NCI-H345 (cell line): ENCODE measurements around the gene EFCAB3.
"Not testable (repeated sequence)": the region's sequence is repeated elsewhere in the genome, so short reads cannot be mapped to it uniquely, and the experiment has no call there.

Experiments used
- DNase-seq: peaks from one replicate; lab custom pipeline; 2025; lab: John Stamatoyannopoulos, UW

Gene EFCAB3

DNA sequence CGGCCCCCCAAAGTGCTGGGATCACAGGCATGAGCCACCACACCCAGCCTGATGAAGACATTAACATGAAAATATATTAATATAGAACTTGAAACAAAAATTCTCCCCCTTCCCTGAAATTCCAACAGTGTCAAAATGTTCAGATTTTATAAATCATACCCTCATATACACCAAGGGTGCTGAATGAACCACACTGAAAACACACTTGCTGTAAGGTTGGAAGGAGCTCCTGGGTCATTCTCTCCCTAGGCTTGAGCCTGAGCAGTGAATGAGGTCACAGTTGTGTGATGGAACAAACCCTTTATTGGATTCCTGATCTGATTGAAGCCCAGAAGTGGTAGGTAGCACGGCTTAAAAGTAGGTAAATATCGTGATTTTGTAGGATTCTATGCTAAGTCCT lies at the start of gene EFCAB3:
Gene EFCAB3, plus strand, starts transcription at position 301 of the 400 bp plus-strand sequence. CDS start 2,427 bp downstream, outside the sequence.
- DNase-seq, result no peak

DNA sequence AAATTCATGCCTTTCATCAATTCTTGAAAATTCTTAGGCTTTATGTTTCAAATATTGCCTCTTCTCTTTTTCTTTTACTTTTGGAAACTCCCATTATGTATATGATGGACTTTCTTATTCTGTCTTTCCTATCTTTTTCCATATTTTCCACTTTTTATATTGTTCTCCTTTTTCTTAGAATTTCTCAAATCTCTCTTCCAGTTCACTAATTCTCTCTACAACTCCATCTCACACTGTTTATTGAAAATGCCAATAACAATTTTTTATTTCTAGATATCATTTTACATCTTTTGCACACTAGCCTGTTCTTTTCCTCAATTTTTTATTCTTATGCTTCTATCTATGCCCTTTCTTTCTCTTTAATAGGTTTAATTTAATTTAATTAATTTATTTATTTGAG lies 43.8 kb upstream of the EFCAB3 start:
- DNase-seq, result no peak

DNA sequence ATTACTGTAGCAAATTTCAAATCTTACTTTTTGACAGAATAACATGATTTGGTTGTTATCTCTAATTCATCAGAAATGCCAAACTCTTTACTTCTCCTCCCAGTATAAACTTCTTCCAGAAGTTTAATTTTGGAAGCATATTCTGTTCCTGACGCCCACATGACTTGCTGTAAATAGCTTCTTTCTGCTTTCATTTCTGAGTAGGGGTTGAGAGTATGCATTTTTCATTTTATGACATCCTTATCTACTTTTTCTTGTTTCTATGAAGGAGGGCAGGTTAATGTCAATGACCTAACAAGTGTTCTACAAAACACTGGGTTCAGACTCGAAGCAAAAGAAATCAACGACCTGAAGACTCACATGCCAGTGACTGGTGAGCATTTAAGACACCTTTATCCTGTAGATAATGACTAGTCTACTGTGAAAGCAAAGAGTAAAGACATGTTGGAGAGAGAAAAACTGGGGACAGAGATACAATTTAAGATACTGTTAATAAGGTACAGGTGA lies 36.5 kb upstream of the EFCAB3 start:
- no peak for DNase-seq

DNA sequence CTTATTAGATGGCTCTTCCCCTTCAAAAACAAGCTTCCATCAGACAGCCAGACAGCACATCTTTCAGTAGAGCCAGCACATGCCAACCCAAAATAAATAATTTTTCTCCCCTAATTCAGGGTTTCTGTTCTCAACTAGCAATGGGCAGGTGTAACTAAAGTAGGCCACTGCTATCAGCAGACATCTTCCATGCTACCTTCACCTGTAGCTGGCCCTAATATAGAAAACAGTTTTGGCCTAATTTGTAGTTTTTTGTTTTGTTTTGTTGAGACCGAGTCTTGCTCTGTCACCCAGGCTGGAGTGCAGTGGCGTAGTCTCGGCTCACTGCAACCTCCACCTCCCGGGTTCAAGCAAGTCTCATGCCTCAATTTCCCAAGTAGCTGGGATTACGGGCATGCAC lies 29.2 kb upstream of the EFCAB3 start:
- no peak for DNase-seq

DNA sequence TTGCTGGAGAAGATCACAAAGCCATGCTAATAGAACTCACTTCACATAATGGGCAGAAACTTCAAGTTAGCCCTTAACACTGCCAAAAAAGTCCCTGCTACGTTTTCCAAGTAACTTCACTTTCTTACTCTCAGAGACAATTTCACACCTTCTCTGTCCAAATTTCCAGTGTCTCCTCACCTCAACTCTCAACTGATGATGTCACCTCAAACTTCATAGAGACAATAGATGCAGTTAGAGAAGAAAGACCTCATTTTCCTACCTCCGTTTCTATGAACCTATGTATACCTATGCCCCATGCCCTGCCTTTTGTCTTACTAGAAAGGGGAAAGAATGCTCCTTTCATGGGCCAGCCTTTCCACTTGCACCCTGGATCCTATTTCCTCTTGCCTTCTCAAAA lies 14.2 kb upstream of the EFCAB3 start:
- no peak for DNase-seq

DNA sequence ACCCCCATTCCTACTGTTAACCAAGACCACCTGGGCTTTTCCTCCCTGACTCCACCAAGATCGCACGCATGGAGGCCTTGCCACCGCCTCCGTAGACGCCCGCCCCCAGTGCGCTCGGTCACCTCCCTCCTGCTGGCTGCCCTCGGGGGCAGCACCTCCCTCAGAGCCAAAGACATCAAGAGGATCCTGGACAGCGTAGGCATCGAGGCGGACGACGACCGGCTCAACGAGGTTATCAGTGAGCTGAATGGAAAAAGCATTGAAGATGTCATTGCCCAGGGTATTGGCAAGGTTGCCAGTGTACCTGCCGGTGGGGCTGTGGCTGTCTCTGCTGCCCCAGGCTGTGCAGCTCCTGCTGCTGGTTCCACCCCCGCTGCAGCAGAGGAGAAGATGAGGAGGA lies 1.2 kb downstream of the EFCAB3 start:
- DNase-seq, result no peak

DNA sequence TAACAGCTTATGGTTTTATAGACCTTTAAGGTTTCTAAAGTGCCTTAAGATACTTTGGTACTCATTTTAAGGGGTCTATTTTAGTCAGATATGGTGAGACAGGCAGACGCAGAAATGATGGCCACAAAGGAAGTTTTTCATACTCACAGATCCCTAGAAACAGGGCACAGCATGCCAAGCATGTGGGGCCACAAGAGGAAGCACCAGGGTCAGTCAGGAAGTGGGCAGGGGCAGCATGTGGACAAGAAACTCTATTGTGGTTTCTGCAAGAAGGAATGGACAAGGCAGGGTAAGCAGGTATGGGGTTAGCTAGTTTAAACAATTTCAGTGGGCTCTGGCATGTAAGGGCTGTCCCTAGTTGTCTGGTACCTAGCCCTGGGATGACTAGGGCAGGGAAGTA lies 8.5 kb downstream of the EFCAB3 start:
- no peak for DNase-seq

DNA sequence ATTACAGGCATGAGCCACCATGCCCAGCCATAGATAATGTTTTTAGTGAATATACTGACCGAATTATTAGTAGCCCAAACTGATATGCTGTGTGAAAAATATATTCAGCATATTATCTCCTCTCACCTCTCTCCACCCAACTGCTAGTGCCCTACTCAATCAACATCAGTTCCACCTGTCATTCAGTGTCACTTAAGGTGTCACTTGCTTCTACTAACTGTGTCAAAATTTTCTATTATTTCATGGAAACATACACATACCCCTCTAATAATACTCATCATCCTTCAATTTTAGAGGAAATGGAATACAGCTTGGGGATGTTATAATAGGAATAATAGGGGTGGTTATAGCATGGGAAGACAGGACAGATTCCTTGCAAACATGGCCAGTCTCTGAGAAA lies 12.6 kb downstream of the EFCAB3 start:
- no peak for DNase-seq

DNA sequence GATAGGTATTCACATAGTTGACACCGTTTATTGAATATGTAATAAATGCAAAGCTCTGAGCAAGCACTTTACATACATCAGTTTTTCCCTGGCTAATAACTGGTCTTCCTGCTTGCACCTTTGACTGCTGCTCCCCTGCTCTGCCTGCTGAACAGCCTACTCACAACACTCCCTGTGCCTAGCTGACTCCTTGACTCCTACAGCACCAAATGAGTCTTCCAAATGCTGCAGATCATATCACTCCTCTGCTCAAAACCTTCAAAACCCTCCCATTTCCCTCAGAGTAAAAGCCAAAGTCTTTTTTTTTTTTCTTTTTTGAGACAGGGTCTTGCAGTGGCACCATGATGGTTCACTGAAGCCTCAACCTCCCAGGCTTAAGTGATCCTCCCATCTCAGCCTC lies 18.5 kb downstream of the EFCAB3 start:
- no peak for DNase-seq

DNA sequence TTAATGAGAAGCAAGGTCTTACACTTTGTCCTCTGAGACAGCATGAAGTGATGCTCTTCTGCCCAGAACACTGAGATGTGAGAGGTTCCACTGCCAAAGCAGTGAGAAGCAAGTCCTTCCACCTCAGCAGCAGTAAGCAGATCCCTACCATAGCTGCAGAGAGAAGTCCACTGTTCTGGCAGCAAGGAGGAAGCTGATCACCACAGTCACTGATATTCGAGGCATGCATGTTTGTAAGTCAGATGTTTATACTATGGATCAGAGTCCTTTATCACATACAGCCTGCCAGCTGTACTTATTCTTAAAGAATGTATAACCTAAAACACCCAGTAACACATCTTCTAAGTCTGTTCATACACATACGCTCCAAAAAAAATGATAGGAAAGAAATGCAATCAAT lies 25.1 kb downstream of the EFCAB3 start:
- no peak for DNase-seq

DNA sequence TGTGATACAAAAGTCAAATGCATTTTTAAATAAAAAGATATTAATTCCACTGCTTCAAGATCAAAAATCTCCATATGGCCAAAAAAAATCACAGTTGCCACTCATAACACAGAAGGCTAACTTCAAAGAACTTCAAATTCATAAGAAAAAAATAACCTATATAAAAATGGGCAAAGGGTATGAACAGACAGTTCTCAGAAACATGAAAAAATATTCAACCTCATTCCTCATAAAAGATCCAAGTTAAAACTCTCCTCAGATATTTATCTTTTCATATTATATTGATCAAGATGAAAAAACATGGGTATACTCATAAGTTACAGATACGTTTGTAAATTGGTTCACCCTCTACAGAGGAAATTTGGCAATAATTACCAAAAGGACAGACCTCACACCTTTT lies 32.7 kb downstream of the EFCAB3 start:
- not testable (repeated sequence) for DNase-seq

DNA sequence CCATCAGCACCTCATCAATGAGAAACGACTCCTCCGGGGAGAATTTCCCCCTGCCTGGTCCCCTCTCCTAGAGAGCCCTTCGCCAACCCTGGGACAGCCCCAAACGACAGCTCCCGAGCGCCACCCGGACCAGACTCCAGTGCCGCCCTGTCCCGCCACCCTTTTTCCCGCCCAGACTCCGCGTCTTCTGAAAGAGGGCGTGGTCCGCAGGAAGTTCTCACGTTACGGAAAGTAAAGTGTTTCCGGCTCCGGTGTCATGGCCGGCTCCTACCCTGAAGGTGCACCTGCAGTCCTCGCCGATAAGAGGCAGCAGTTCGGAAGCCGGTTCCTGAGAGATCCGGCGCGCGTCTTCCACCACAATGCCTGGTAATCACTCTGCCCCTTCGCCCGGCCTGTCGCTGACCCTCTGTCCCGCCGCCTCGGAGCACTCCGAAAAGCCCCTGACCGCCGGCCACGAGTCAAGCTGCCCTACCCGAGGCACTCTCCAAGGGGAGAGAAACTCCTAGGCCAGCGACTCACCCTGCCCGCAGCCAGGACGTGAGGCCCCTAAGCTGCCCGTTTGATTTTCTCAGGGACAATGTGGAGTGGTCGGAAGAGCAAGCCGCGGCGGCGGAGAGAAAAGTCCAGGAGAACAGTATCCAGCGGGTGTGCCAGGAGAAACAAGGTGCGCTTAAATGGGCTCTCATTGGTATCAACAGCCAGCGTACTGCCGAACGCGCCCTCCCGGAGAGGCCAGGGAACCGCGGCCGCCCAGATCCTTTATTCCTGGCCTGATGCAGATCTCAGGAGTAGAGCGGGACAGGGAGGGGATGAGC lies 43.5 kb downstream of the EFCAB3 start, which contains the start of gene METTL2A:
Gene METTL2A, plus strand, starts transcription at position 251 of the 815 bp plus-strand sequence. Its CDS starts 6 bp downstream, at position 257.
- peak; percentile 94 for DNase-seq

DNA sequence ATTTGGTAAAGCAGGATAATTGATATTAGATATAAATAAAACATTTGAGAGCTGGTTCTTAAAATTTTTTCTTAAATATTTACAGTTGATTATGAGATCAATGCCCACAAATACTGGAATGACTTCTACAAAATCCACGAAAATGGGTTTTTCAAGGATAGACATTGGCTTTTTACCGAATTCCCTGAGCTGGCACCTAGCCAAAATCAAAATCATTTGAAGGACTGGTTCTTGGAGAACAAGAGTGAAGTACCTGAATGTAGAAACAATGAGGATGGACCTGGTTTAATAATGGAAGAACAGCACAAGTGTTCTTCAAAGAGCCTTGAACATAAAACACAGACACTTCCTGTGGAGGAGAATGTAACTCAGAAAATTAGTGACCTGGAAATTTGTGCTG lies 45.9 kb downstream of the EFCAB3 start:
- not testable (repeated sequence) for DNase-seq

DNA sequence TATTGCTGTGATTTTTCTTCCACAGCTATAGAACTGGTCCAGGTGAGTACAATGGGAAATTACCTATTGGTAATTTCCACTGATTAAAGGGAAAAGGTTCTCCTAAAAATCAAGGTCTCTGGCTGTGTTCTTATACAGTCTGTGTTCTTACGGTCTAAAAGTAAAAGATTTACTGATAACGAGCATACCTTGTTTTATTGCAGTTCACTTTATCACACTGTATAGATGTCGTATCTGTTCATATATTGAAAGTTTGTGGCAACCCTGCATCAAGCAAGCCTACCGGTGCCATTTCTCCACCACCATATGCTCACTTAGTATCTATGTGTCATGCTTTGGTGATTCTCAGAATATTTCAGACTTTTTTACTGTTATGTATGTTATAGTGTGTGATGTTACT lies 54.9 kb downstream of the EFCAB3 start:
- not testable (repeated sequence) for DNase-seq

DNA sequence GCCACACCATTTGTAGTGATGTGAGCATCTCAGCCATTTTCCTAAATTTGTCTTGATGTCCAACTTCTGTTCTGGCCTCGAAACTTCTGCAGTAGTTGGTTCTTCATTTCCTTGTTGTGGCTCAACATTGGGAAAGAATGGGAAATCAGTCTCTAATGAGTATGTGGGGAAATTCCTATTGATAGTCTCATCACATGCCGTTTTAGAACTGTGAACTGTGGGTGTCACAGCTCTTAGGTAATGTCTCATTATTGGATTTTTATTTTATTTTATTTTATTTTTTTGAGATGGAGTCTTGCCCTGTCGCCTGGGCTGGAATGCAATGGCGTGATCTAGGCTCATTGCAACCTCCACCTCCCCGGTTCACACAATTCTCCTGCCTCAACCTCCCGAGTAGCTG lies 60.8 kb downstream of the EFCAB3 start:
- DNase-seq, result not testable (repeated sequence)

DNA sequence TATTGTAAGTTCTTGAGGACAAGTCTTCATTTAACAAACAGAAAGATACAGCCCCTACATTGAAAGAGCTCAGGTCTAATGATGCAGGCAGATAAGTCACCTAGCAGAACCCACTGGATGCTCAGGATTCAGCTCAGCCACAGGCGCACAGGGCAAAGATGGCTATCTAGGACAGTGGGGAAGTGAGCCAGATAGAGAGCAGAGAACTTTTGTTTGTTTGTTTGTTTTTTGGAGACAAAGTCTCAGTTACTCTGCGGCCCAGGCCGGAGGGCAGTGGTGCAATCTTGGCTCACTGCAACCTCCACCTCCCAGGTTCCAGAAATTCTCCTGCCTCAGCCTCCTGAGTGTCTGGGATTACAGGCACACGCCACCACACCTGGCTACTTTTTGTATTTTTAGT lies 63.7 kb downstream of the EFCAB3 start:
- no peak for DNase-seq

DNA sequence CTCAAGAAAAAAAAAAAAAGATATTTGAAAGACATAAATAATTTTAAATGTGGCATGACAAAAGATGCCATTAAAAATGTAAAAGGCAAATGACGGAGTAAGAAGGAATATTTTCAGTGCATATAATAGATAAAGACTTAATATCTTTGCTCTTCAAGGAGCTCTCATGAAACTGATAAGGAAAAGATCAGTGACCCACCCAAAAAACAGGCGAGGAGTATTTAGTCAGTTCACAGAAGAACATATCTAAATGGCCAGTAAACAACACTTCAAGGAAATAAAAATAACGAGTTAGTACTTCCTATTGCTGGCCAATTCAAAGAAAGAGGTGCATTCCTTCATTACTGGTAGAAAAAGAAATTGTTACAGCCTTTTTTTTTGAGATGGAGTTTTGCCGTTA lies 65.4 kb downstream of the EFCAB3 start:
- DNase-seq, result not testable (repeated sequence)

DNA sequence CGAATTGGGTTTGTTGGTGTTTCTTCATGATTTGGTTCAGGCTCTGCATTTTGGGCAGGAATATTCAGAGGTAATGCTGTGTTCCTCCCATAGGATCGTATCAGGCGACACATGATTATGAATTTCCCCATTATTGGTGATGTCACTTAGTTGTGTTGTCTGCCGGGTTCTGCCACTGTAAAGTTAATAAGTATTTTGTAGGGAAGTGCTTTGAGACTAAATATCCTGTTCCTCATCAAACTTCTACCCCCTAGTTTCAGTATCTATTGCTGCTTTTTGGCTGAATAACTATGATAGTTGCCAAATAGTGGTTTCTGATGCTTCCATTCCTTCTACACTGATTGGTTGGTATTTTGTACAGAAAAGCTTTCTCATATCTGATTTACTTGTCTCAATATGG lies 71.8 kb downstream of the EFCAB3 start:
- DNase-seq, result not testable (repeated sequence)

DNA sequence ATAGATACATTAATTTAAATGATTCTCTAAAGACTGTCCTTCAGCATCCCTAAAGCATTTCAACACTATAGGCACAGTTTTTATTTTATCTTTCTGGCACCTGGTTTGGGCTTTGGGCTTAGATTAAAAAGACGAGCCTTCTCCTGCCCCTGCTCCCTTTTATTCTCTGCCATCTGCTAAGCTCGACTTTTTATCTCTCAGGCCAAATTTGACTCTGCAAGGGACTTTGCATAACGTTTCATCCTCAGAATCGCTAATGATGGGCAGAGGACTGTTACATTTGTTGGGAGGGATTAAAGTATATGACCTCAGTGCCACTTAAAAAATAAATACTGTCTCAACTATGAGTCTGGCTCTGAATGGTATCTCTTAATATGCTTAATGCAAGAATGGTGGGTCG lies 72.7 kb downstream of the EFCAB3 start:
- not testable (repeated sequence) for DNase-seq

DNA sequence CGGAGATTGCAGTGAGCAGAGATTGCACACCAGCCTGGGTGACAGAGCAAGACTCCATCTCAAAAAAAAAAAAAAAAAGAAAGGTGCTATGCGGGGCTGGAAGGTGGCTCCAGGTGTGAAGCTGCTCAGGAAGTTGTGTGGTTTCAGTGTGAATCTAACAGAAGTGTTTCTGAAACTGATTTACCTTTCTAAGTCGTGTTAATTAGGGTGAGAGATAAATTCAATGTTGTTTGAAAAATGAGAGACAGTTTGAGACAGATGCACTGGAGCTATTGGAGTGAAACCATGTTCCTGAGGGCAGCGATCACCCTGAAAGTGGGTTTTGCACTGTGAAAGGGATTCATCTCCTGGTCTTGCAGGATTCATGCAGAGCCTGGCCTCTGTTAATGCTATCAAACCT lies 73.3 kb downstream of the EFCAB3 start:
- not testable (repeated sequence) for DNase-seq

DNA sequence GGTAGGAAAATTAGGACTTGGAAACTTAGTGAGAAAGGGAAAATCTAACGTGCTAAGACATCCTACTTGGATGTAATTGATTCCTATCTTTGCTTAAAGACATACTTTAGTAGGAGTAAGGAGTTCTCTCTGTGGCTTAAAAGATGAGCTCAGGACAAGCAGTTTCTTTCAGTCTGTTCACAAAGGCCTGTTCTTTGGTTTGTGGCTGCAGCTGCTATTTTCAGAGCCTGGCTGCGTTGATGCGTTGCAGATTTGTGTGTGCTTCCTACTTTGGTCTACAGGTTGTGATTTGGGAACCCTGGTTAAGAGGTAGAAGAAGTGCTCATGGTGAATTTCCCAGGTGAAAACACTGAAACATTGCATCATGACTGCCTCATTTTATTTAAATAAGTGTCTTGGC lies 73.8 kb downstream of the EFCAB3 start:
- DNase-seq, result not testable (repeated sequence)

DNA sequence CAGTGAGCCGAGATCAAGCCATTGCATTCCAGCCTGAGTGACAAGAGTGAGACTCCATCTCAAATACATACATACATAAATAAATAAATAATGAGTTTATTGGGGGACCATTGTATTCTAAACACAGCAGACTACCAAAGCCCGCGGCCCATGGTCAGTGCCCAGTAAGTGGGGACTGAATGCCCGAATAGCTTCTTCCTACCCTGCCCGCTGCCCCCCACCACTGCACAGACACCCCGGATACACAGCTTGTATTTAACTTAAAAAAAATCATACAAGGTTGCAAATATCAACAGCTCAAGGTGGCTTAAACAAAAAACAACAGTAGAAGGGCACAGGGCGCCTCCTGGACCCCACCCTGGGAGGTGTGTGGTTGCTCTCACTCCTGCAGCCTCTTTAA lies 75.7 kb downstream of the EFCAB3 start:
- DNase-seq, result no peak

DNA sequence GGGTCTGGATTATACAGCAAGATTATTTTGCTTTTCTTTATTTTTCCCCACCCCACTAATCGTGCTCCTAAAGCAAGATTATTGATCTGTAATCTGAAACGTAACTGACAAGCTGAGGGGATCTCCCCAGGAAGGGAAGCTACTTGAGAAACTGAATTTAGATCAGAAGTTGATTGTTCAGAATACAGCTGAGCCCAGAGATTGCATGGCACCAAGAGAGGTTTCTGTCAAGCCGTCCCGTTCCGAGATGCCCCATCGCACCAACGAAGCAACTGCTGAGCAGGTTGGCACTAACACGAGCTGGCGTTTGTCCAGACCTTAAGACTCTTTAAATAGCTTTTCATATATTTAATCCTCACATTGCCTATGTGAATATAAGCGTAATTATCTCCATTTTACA lies 78.1 kb downstream of the EFCAB3 start:
- not testable (repeated sequence) for DNase-seq

DNA sequence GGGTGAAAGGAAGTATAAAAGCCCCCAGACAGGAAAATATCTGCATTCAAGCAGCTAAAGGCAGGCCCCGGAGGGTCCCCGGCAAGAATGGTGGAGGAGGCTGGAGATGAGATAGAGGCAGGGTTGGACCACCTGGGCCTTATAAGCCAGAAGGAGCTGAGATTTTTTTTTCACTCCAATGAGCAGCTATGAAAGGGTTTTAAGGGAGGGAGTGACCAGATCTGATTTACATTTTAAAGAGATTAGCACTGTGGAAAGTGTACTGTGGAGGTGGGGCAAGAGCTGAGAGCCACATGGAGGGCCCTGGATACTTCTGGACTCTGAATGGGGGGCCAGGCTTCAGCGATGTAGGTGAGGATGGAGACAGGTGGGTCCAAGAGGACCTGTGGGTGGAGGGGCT lies 84.1 kb downstream of the EFCAB3 start:
- not testable (repeated sequence) for DNase-seq
